ENCODE measurements around the gene CARMIL1.

The CARMIL1 gene

DNA sequence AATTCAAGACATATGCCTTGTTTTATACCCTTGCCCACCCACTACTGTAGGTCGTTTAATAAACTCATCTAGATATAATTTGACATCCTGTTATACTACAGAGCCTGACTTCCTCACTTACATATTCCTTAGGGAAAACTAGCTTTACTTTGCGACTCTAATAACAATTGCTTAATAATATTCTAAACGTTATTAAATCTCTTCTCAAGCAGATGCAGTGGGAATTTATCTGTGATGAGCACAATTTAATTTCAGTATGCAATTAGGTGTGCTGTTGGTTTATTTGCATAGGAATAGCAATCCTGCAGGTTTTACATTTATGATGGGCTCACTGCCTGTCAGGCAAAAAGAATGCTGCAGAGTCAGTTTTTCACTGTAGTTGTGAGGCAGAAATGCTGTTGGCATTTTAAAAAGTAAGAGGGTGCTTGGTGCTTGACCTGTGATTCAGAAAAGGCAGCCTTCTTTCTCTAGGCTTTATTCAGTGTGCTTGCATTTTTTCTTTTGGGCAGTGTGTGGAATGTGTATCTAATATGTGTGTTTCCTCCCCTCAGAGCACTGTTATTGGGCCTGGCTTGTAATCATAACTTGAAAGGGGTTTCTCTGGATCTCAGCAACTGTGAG is 220.6 kb downstream of the CARMIL1 start:
- DNase-seq (ENCODE audit: extremely low spot score) = no peak
- ChIA-PET CTCF (interaction anchor here (1.3 kb wide), 1 partner anchor 9 kb away, joined by 7 read pairs; no protein-coding TSS in a partner anchor), POLR2A (no interaction called here)
- TF ChIP-seq TARDBP (IDR thresholded peaks at IDR 0.05) (no peak), LEF1 (IDR thresholded peaks at IDR 0.05; ENCODE audit: borderline replicate concordance) (no peak), BHLHE40 (IDR thresholded peaks at IDR 0.05; ENCODE audit: borderline replicate concordance) (no peak), SP1 (IDR thresholded peaks at IDR 0.05) (no peak), ARNT (IDR thresholded peaks at IDR 0.05) (no peak), NFRKB (IDR thresholded peaks at IDR 0.05) (no peak), ELF4 (IDR thresholded peaks at IDR 0.05) (no peak), L3MBTL2 (conservative IDR thresholded peaks at IDR 0.05) (no peak), ZNF384 (IDR thresholded peaks at IDR 0.05) (no peak), FOXK2 (IDR thresholded peaks at IDR 0.05) (no peak), CTBP1 (IDR thresholded peaks at IDR 0.05; ENCODE audit: borderline replicate concordance) (no peak), FOXM1 (IDR thresholded peaks at IDR 0.05; ENCODE audit: borderline replicate concordance) (no peak), SUZ12 (IDR thresholded peaks at IDR 0.05) (no peak), HDGF (IDR thresholded peaks at IDR 0.05; ENCODE audit: borderline replicate concordance) (no peak), FOXA1 (IDR thresholded peaks at IDR 0.05) (no peak)
- TF ChIP-seq, protein P1, sequence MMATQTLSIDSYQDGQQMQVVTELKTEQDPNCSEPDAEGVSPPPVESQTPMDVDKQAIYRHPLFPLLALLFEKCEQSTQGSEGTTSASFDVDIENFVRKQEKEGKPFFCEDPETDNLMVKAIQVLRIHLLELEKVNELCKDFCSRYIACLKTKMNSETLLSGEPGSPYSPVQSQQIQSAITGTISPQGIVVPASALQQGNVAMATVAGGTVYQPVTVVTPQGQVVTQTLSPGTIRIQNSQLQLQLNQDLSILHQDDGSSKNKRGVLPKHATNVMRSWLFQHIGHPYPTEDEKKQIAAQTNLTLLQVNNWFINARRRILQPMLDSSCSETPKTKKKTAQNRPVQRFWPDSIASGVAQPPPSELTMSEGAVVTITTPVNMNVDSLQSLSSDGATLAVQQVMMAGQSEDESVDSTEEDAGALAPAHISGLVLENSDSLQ (IDR thresholded peaks at IDR 0.05) = no peak

GRCh38 chr6:25503686-25504085 is 224.5 kb downstream of the CARMIL1 start:
- CTCF ChIA-PET = no interaction called here
- no peak for DNase-seq (ENCODE audit: extremely low spot score)
- TF ChIP-seq SUZ12 (IDR thresholded peaks at IDR 0.05) = no peak
- no peak for TF ChIP-seq LEF1 (IDR thresholded peaks at IDR 0.05; ENCODE audit: borderline replicate concordance)
- no peak for TF ChIP-seq ZNF384 (IDR thresholded peaks at IDR 0.05)
- no peak for TF ChIP-seq HDGF (IDR thresholded peaks at IDR 0.05; ENCODE audit: borderline replicate concordance)
- TF ChIP-seq SP1 (IDR thresholded peaks at IDR 0.05) = no peak
- no peak for TF ChIP-seq CTBP1 (IDR thresholded peaks at IDR 0.05; ENCODE audit: borderline replicate concordance)
- no peak for TF ChIP-seq FOXK2 (IDR thresholded peaks at IDR 0.05)
- POLR2A ChIA-PET = no interaction called here

GRCh38 chr6:25504661-25505060 is 225.5 kb downstream of the CARMIL1 start:
- POLR2A ChIA-PET = no interaction called here
- CTCF ChIA-PET = no interaction called here

GRCh38 chr6:25506020-25506419 is 226.8 kb downstream of the CARMIL1 start:
- no peak for DNase-seq (ENCODE audit: extremely low spot score)
- ChIA-PET CTCF (interaction anchor here (0.6 kb wide), 1 partner anchor 229 kb away, joined by 3 read pairs; no protein-coding TSS in a partner anchor), POLR2A (interaction anchor here (0.9 kb wide), 1 partner anchor 226 kb away, joined by 3 read pairs; the partner anchor contains the start of gene CARMIL1)
- TF ChIP-seq, protein P1 (IDR thresholded peaks at IDR 0.05) = no peak
- TF ChIP-seq FOXA1 (IDR thresholded peaks at IDR 0.05) = no peak
- TF ChIP-seq LEF1 (IDR thresholded peaks at IDR 0.05; ENCODE audit: borderline replicate concordance) = no peak
- TF ChIP-seq SUZ12 (IDR thresholded peaks at IDR 0.05) = no peak
- no peak for TF ChIP-seq HDGF (IDR thresholded peaks at IDR 0.05; ENCODE audit: borderline replicate concordance)
- TF ChIP-seq NFRKB (IDR thresholded peaks at IDR 0.05) = no peak
- TF ChIP-seq ELF4 (IDR thresholded peaks at IDR 0.05) = no peak
- TF ChIP-seq L3MBTL2 (conservative IDR thresholded peaks at IDR 0.05) = no peak

More at GRCh38 chr6:25504661-25505060, 225.5 kb downstream of the CARMIL1 start:
- TF ChIP-seq ARNT (IDR thresholded peaks at IDR 0.05) (no peak), L3MBTL2 (conservative IDR thresholded peaks at IDR 0.05) (no peak), FOXK2 (IDR thresholded peaks at IDR 0.05) (no peak), ZNF384 (IDR thresholded peaks at IDR 0.05) (no peak), SP1 (IDR thresholded peaks at IDR 0.05) (no peak), LEF1 (IDR thresholded peaks at IDR 0.05; ENCODE audit: borderline replicate concordance) (no peak), FOXM1 (IDR thresholded peaks at IDR 0.05; ENCODE audit: borderline replicate concordance) (no peak), BHLHE40 (IDR thresholded peaks at IDR 0.05; ENCODE audit: borderline replicate concordance) (no peak), FOXA1 (IDR thresholded peaks at IDR 0.05) (no peak)
- TF ChIP-seq, protein P1 (IDR thresholded peaks at IDR 0.05) = no peak
- DNase-seq (ENCODE audit: extremely low spot score) = no peak

DNA sequence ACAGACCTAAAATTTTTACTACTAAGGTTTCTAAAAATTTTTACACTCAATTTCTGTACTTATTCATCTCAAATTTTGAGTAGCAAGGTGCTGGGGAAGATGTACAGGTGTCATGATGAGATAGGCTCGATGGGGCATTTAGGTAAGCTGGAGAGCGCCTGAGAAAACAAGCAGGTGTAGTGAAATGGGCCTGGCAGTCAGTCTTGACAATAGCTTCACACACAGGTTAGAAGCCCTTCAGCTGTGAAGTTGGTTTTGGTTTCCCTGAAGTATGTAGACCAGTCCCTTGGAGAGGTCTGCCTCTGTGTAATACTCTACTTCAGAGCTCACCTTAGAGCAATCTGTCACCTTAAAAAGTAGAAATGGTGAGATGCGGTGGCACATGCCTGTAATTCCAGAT is 228.9 kb downstream of the CARMIL1 start:
- ChIA-PET POLR2A (no interaction called here), CTCF (no interaction called here)
- TF ChIP-seq SUZ12 (IDR thresholded peaks at IDR 0.05) (no peak), FOXK2 (IDR thresholded peaks at IDR 0.05) (no peak), ZNF384 (IDR thresholded peaks at IDR 0.05) (no peak), FOXA1 (IDR thresholded peaks at IDR 0.05) (no peak), CTBP1 (IDR thresholded peaks at IDR 0.05; ENCODE audit: borderline replicate concordance) (no peak), BHLHE40 (IDR thresholded peaks at IDR 0.05; ENCODE audit: borderline replicate concordance) (no peak), NFRKB (IDR thresholded peaks at IDR 0.05) (no peak), SP1 (IDR thresholded peaks at IDR 0.05) (no peak), TARDBP (IDR thresholded peaks at IDR 0.05) (no peak), HDGF (IDR thresholded peaks at IDR 0.05; ENCODE audit: borderline replicate concordance) (no peak)
- no peak for DNase-seq (ENCODE audit: extremely low spot score)

GRCh38 chr6:25511376-25511775 is 232.2 kb downstream of the CARMIL1 start:
- TF ChIP-seq NFRKB (IDR thresholded peaks at IDR 0.05) = no peak
- TF ChIP-seq, protein P1 (IDR thresholded peaks at IDR 0.05) = no peak
- no peak for TF ChIP-seq SUZ12 (IDR thresholded peaks at IDR 0.05)
- TF ChIP-seq FOXA1 (IDR thresholded peaks at IDR 0.05) = no peak
- TF ChIP-seq BHLHE40 (IDR thresholded peaks at IDR 0.05; ENCODE audit: borderline replicate concordance) = no peak
- no peak for TF ChIP-seq CTBP1 (IDR thresholded peaks at IDR 0.05; ENCODE audit: borderline replicate concordance)
- no peak for TF ChIP-seq TARDBP (IDR thresholded peaks at IDR 0.05)
- no peak for TF ChIP-seq L3MBTL2 (conservative IDR thresholded peaks at IDR 0.05)
- TF ChIP-seq LEF1 (IDR thresholded peaks at IDR 0.05; ENCODE audit: borderline replicate concordance) = no peak
- TF ChIP-seq ZNF384 (IDR thresholded peaks at IDR 0.05) = no peak
- TF ChIP-seq ARNT (IDR thresholded peaks at IDR 0.05) = no peak
- no peak for TF ChIP-seq FOXM1 (IDR thresholded peaks at IDR 0.05; ENCODE audit: borderline replicate concordance)
- TF ChIP-seq ELF4 (IDR thresholded peaks at IDR 0.05) = no peak
- no peak for DNase-seq (ENCODE audit: extremely low spot score)
- ChIA-PET CTCF (no interaction called here), POLR2A (no interaction called here)

All from HEK293T (cell line).